ENCODE measurements around the gene C10orf90.

The C10orf90 gene

DNA sequence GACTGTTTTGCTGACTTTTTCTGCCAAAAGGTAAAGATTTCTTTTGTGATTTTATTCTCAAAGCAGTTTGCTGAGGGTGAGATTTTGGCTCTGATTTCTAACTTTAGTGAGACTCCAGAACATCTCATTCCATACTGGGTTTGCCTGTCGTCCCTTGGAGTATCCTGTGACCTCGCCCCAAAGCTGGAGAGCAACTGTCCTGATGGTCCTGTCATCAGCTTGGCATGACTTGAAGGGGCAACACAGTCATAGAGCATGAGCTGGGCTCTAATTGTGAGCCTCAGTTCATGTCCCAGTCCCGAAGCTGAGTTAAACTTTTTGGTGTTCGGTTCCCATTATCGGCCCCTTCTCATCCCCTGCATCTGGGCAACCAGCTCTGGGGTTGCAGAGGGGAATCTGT lies 23.4 kb downstream of the C10orf90 start:
- no peak overlapping the region for H3K4me3 ChIP-seq (replicated peaks; ENCODE audit: insufficient read depth, low read length)
- no peak for DNase-seq (ENCODE audit: low read depth in 1 of 2, low spot score in 1 of 2)
- TF ChIP-seq SPI1 (IDR thresholded peaks at IDR 0.05; ENCODE audit: borderline replicate concordance, low read depth): no peak
- no peak for TF ChIP-seq POLR2AphosphoS5 (IDR thresholded peaks at IDR 0.05; ENCODE audit: low read depth)
- no peak for TF ChIP-seq GABPA (IDR thresholded peaks at IDR 0.05; ENCODE audit: low read depth)
- TF ChIP-seq, protein P1, sequence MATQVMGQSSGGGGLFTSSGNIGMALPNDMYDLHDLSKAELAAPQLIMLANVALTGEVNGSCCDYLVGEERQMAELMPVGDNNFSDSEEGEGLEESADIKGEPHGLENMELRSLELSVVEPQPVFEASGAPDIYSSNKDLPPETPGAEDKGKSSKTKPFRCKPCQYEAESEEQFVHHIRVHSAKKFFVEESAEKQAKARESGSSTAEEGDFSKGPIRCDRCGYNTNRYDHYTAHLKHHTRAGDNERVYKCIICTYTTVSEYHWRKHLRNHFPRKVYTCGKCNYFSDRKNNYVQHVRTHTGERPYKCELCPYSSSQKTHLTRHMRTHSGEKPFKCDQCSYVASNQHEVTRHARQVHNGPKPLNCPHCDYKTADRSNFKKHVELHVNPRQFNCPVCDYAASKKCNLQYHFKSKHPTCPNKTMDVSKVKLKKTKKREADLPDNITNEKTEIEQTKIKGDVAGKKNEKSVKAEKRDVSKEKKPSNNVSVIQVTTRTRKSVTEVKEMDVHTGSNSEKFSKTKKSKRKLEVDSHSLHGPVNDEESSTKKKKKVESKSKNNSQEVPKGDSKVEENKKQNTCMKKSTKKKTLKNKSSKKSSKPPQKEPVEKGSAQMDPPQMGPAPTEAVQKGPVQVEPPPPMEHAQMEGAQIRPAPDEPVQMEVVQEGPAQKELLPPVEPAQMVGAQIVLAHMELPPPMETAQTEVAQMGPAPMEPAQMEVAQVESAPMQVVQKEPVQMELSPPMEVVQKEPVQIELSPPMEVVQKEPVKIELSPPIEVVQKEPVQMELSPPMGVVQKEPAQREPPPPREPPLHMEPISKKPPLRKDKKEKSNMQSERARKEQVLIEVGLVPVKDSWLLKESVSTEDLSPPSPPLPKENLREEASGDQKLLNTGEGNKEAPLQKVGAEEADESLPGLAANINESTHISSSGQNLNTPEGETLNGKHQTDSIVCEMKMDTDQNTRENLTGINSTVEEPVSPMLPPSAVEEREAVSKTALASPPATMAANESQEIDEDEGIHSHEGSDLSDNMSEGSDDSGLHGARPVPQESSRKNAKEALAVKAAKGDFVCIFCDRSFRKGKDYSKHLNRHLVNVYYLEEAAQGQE (IDR thresholded peaks at IDR 0.05; ENCODE audit: insufficient replicate concordance, low read depth): no peak
- TF ChIP-seq, protein P2, sequence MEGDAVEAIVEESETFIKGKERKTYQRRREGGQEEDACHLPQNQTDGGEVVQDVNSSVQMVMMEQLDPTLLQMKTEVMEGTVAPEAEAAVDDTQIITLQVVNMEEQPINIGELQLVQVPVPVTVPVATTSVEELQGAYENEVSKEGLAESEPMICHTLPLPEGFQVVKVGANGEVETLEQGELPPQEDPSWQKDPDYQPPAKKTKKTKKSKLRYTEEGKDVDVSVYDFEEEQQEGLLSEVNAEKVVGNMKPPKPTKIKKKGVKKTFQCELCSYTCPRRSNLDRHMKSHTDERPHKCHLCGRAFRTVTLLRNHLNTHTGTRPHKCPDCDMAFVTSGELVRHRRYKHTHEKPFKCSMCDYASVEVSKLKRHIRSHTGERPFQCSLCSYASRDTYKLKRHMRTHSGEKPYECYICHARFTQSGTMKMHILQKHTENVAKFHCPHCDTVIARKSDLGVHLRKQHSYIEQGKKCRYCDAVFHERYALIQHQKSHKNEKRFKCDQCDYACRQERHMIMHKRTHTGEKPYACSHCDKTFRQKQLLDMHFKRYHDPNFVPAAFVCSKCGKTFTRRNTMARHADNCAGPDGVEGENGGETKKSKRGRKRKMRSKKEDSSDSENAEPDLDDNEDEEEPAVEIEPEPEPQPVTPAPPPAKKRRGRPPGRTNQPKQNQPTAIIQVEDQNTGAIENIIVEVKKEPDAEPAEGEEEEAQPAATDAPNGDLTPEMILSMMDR (IDR thresholded peaks at IDR 0.05; ENCODE audit: insufficient read depth, low read length): no peak
- H3K27ac ChIP-seq (replicated peaks): no peak overlapping the region
- no peaks in the 10 kb centered on the region for H3K27me3 ChIP-seq (ENCODE audit: insufficient read depth, poor library complexity, severe bottlenecking)

DNA sequence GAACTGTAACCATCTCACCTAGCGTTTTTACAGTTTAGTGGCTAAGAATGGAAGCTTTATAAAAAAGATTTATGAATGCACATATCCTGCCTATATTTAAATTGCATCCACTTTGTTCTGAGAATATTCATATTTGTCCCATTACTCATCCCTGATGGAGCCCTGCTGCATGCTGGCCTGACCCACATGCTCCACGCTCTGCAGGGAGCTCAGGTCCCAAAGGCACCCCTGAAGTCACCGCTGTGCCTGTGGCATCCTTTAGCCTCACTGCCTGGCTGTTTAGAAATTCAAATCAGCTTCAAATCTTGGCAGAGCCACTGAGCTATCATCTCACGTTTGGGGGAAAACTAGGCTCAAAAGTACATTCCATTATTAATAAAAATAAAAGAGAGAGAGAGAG lies 24.4 kb downstream of the C10orf90 start:
- TF ChIP-seq GABPA (IDR thresholded peaks at IDR 0.05; ENCODE audit: low read depth): no peak
- Histone ChIP-seq H3K4me3 (replicated peaks; ENCODE audit: insufficient read depth, low read length) (no peak overlapping the region), H3K27me3 (ENCODE audit: insufficient read depth, poor library complexity, severe bottlenecking) (no peaks in the 10 kb centered on the region), H3K27ac (replicated peaks) (no peak overlapping the region)
- DNase-seq (ENCODE audit: low read depth in 1 of 2, low spot score in 1 of 2): no peak

DNA sequence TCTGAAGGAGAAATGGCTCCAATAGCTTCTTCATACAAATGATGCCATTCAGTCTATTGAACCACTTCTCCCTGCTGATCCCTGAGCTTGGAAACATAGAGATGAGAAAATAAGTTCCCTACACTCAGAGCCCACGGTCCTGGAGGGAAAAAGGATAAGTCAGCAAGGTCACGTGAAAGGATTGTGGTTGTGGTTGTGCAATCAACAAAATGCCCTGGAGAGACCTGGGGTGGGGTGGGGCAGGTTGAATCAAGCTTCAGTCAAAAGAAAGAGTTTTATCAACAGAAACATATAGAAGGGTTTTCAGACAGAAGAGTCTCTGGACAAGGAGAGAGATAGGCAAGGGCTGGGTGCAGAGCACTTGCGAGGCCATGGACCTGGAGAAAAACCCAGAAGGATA lies 30.1 kb downstream of the C10orf90 start:
- H3K27ac ChIP-seq (replicated peaks): no peak overlapping the region
- no peak for DNase-seq (ENCODE audit: low read depth in 1 of 2, low spot score in 1 of 2)
- H3K27me3 ChIP-seq (ENCODE audit: insufficient read depth, poor library complexity, severe bottlenecking): no peaks in the 10 kb centered on the region
- TF ChIP-seq POLR2AphosphoS5 (IDR thresholded peaks at IDR 0.05; ENCODE audit: low read depth) (no peak), GABPA (IDR thresholded peaks at IDR 0.05; ENCODE audit: low read depth) (no peak), SPI1 (IDR thresholded peaks at IDR 0.05; ENCODE audit: borderline replicate concordance, low read depth) (no peak)
- TF ChIP-seq, protein P1 (IDR thresholded peaks at IDR 0.05; ENCODE audit: insufficient replicate concordance, low read depth): no peak
- TF ChIP-seq, protein P2 (IDR thresholded peaks at IDR 0.05; ENCODE audit: insufficient read depth, low read length): no peak
- no peak overlapping the region for H3K4me3 ChIP-seq (replicated peaks; ENCODE audit: insufficient read depth, low read length)

DNA sequence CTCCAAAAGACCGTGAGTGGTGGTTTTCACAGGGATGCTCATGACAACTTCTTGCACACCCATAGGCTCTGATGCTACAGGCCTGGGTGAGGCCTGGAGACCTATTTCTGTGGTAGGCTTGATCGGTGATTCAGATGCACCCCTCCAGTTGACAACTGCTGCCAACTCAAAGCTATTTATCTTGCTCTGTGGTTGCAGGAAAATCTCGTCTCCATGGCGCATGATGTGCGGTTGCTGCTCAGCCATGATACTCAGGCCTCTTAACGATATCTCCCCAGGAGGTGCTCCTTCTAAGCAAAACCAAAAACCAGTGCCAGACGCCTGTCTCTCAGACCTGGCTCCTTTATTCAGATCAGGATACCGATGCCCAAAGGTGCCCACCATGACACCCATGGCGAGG lies 31.4 kb downstream of the C10orf90 start:
- Histone ChIP-seq H3K27me3 (ENCODE audit: insufficient read depth, poor library complexity, severe bottlenecking) (no peaks in the 10 kb centered on the region), H3K4me3 (replicated peaks; ENCODE audit: insufficient read depth, low read length) (no peak overlapping the region), H3K27ac (replicated peaks) (no peak overlapping the region)
- TF ChIP-seq POLR2AphosphoS5 (IDR thresholded peaks at IDR 0.05; ENCODE audit: low read depth) (no peak), SPI1 (IDR thresholded peaks at IDR 0.05; ENCODE audit: borderline replicate concordance, low read depth) (no peak), GABPA (IDR thresholded peaks at IDR 0.05; ENCODE audit: low read depth) (no peak)
- TF ChIP-seq, protein P1 (IDR thresholded peaks at IDR 0.05; ENCODE audit: insufficient replicate concordance, low read depth): no peak
- TF ChIP-seq, protein P2 (IDR thresholded peaks at IDR 0.05; ENCODE audit: insufficient read depth, low read length): no peak
- no peak for DNase-seq (ENCODE audit: low read depth in 1 of 2, low spot score in 1 of 2)

Data from HL-60 (cell line).